ENCODE data around the gene PACRG. TPM values are rescaled to one million over a fixed set of nuclear protein-coding genes. Genes with fewer than 3 reads are reported as not detected.

PACRG gene
- total and polyA plus RNA-seq, 12 donors = 2.1 to 34.6 (median 10.0) TPM

GRCh38 chr6:163008626-163009025 lies 280.9 kb downstream of the PACRG start:
- H3K27ac ChIP-seq = no peak overlapping the region
- no peak for DNase-seq
- no peak for TF ChIP-seq CTCF (IDR thresholded peaks at IDR 0.05)
- intact Hi-C loops (cut with DNase I) = no loop called here
- 85 to 87% methylated on average over 5 of the region's 5 CpGs for WGBS, 2 donors
- H3K4me3 ChIP-seq = no peak overlapping the region
- no peak for ATAC-seq
- H3K27me3 ChIP-seq = no peaks in the 10 kb centered on the region
- no peaks in the 10 kb centered on the region for H3K4me1 ChIP-seq
- H3K36me3 ChIP-seq = no peaks in the 10 kb centered on the region
- H3K9me3 ChIP-seq = no peaks in the 10 kb centered on the region

GRCh38 chr6:163010145-163010544 lies 282.4 kb downstream of the PACRG start:
- H3K27me3 ChIP-seq = no peaks in the 10 kb centered on the region
- no peaks in the 10 kb centered on the region for H3K4me1 ChIP-seq
- no peak overlapping the region for H3K4me3 ChIP-seq
- ATAC-seq (no peak), DNase-seq (no peak)
- peaks cover 0 to 6% (median 0%) of the 10 kb centered on the region in 11 donors for H3K9me3 ChIP-seq
- H3K27ac ChIP-seq = no peak overlapping the region
- intact Hi-C loops (cut with DNase I) = no loop called here
- no peaks in the 10 kb centered on the region for H3K36me3 ChIP-seq
- WGBS, 2 donors = 84 to 90% methylated on average over 5 of the region's 5 CpGs
- no peak for TF ChIP-seq CTCF (IDR thresholded peaks at IDR 0.05)

GRCh38 chr6:163014736-163015135 lies 287.0 kb downstream of the PACRG start:
- DNase-seq = no peak
- peaks cover 0 to 9% (median 0%) of the 10 kb centered on the region in 9 donors for H3K4me1 ChIP-seq
- no peak overlapping the region for H3K4me3 ChIP-seq
- no peaks in the 10 kb centered on the region for H3K27me3 ChIP-seq
- WGBS, 2 donors = 80 to 86% methylated on average over 1 of the region's 1 CpG
- TF ChIP-seq CTCF (IDR thresholded peaks at IDR 0.05) = no peak
- H3K27ac ChIP-seq = no peak overlapping the region
- no peaks in the 10 kb centered on the region for H3K36me3 ChIP-seq
- intact Hi-C loops (cut with DNase I) = no loop called here
- H3K9me3 ChIP-seq = peaks cover 0 to 9% (median 0%) of the 10 kb centered on the region in 11 donors
- no peak for ATAC-seq

GRCh38 chr6:163017801-163018200 lies 290.0 kb downstream of the PACRG start:
- no peaks in the 10 kb centered on the region for H3K27me3 ChIP-seq
- H3K4me3 ChIP-seq = no peak overlapping the region
- 93 to 100% methylated on average over 1 of the region's 1 CpG for WGBS, 2 donors
- peaks cover 0 to 12% (median 0%) of the 10 kb centered on the region in 11 donors for H3K9me3 ChIP-seq
- intact Hi-C loops (cut with DNase I) = no loop called here
- no peaks in the 10 kb centered on the region for H3K36me3 ChIP-seq
- no peak for DNase-seq
- no peak for TF ChIP-seq CTCF (IDR thresholded peaks at IDR 0.05)
- no peak overlapping the region for H3K27ac ChIP-seq
- H3K4me1 ChIP-seq = peaks cover 0 to 9% (median 0%) of the 10 kb centered on the region in 9 donors
- ATAC-seq = no peak

All from heart right ventricle (tissue), 16 donors.